Fibroblast of lung (primary cell): ENCODE measurements around the gene DAB1.

ENCODE experiments used
- CTCF ChIP-seq, 2 donors: IDR thresholded peaks in 1 of 2; conservative IDR thresholded peaks in 1 of 2; 1 replicate in 1 of 2; 2 replicates in 1 of 2; pipeline ENCODE4 v1.5.1; 2011 to 2012; ENCODE audit warnings: low read length in 2 of 2, control low read depth in 1 of 2, inconsistent platforms in 1 of 2, low read depth in 1 of 2, mild to moderate bottlenecking in 1 of 2
- EZH2 ChIP-seq: IDR thresholded peaks from 2 replicates; pipeline ENCODE4 v1.5.1; 2012; ENCODE audit warnings: low read length, control low read depth, mild to moderate bottlenecking; ENCODE audit errors: missing control alignments

- TF ChIP-seq CTCF (conservative IDR thresholded peaks at IDR 0.05 in 1 of 2, IDR thresholded peaks at IDR 0.05 in 1 of 2; ENCODE audit: low read depth in 1 of 2, low read length in 2 of 2): no peak
- no peak for TF ChIP-seq EZH2
These were observed 128.5 kb downstream of the DAB1 start for GRCh38 chr1:57295326-57295725.
